Lower leg skin (tissue), 4 donors: ENCODE measurements around the gene ELMO3. TPM values are rescaled to one million over a fixed set of nuclear protein-coding genes. Genes with fewer than 3 reads are reported as not detected.
A peak's percentile ranks its signal among the peaks of the same experiment; 100 is the strongest.

Source experiments
- DNase-seq, 2 donors: peaks; one replicate each; pipeline ENCODE4 v3.0.0-alpha.2; 2019; ENCODE audit warnings: low spot score in 2 of 2
- H3K4me3 ChIP-seq: fragments of 200-600 bp; sonication (generic); 2 replicates; pipeline ENCODE4 v1.5.1; 2017; ENCODE audit warnings: mild to moderate bottlenecking, low read depth; ENCODE audit not compliant: poor library complexity, severe bottlenecking
- POLR2A ChIP-seq, 2 donors: fragments of 450-650 bp; IDR thresholded peaks; one replicate each; pipeline ENCODE4 v1.6.1; 2016 to 2017; ENCODE audit warnings: antibody characterized with exemption in 2 of 2, mild to moderate bottlenecking in 1 of 2, moderate library complexity in 1 of 2
- WGBS, 2 donors: methylation state at CpG; one replicate each; pipeline ENCODE4 v1.1.5; 2018; 5-methylcytosine and 5-hydroxymethylcytosine counted together
- intact Hi-C: fragments of 100-400 bp; cut with DNase I; formaldehyde crosslinking; loops from one replicate; pipeline ENCODE4 v1.15.0; 2023; ENCODE audit warnings: low total_unique reads
- total RNA-seq, 4 donors: library from RNA; depleted of rRNA; stranded (reverse); fragments of >200 nt; gene quantifications; one replicate each; pipeline ENCODE4 v1.1.0, GENCODE V29; 2016
- TF ChIP-seq, protein P1 (sequence below), 3 donors: fragments of 450-650 bp; IDR thresholded peaks; one replicate each; pipeline ENCODE4 v1.5.1; 2016; ENCODE audit warnings: antibody characterized with exemption in 3 of 3, mild to moderate bottlenecking in 3 of 3, moderate library complexity in 2 of 3

ELMO3 gene
- total RNA-seq, 4 donors from 2014 or later, result 37.2 to 62.2 (median 51.6) TPM

DNA sequence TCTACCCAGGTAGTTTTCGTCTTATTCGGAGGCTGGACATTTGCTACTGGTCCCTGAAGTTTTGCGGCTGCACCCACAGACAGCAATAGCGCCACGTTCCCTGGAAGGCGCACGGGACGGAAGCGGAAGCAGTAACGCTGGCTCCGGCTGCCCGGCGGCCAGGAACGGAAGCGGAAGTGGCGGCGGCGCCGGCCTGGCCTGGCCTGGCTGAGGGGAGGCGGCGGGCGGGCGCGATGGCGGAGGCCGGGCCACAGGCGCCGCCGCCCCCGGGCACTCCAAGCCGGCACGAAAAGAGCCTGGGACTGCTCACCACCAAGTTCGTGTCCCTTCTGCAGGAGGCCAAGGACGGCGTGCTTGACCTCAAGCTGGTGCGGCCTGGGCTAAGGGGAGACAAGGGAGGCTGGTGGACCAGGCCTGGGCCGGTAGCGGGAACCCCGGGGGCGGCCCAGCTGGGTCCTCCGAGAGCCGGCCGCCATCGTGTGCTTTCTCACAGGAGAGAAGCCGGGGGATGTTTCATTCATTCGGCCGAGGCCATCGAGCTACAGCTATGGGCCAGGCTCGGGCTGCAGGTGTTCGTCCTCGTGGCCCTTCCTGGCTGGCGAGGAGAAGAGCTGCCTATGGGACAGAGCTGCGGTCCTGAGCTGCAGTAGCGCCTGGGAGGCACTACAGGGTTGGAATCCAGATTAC lies 6.8 kb upstream of the ELMO3 start, which contains the start of gene E2F4:
TSS of gene E2F4 (plus strand) at position 161 of the 687 bp plus-strand sequence. CDS start at position 234, 73 bp downstream.
- DNase-seq, result peak; percentile 86 to 97
- TF ChIP-seq, protein P1, sequence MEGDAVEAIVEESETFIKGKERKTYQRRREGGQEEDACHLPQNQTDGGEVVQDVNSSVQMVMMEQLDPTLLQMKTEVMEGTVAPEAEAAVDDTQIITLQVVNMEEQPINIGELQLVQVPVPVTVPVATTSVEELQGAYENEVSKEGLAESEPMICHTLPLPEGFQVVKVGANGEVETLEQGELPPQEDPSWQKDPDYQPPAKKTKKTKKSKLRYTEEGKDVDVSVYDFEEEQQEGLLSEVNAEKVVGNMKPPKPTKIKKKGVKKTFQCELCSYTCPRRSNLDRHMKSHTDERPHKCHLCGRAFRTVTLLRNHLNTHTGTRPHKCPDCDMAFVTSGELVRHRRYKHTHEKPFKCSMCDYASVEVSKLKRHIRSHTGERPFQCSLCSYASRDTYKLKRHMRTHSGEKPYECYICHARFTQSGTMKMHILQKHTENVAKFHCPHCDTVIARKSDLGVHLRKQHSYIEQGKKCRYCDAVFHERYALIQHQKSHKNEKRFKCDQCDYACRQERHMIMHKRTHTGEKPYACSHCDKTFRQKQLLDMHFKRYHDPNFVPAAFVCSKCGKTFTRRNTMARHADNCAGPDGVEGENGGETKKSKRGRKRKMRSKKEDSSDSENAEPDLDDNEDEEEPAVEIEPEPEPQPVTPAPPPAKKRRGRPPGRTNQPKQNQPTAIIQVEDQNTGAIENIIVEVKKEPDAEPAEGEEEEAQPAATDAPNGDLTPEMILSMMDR (IDR thresholded peaks at IDR 0.05), result no peak
- no peak for TF ChIP-seq POLR2A (IDR thresholded peaks at IDR 0.05)
- intact Hi-C loops, result no loop called here
- WGBS, 2 donors, result 0% methylated on average over 24 to 31 of the region's 54 CpGs
- peak within 1 kb of the TSS; percentile 93 for H3K4me3 ChIP-seq

DNA sequence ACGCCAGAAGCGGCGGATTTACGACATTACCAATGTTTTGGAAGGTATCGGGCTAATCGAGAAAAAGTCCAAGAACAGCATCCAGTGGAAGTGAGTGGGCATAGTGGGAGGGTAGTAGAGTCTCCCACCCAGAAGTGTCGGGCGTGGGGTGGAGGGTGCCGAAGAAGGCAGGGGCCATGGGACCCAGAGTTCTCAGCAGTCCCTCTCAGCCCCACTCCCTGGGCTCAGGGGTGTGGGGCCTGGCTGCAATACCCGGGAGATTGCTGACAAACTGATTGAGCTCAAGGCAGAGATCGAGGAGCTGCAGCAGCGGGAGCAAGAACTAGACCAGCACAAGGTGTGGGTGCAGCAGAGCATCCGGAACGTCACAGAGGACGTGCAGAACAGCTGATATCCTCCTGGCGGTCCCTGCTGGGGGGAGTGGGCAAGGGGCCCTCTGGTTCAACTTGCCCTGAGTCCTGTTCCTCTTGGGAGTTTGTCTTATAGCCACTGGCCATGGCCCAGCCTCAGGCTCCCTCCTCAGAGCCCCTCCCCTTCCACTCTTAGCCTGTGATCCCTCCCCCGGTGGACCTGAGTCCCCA lies 6.1 kb upstream of the ELMO3 start:
- intact Hi-C loops, result no loop called here
- no peak for TF ChIP-seq POLR2A (IDR thresholded peaks at IDR 0.05)
- TF ChIP-seq, protein P1 (IDR thresholded peaks at IDR 0.05), result no peak
- H3K4me3 ChIP-seq, result peak overlapping the region; percentile 93
- 16 to 22% methylated on average over 17 of the region's 17 CpGs for WGBS, 2 donors
- no peak for DNase-seq

DNA sequence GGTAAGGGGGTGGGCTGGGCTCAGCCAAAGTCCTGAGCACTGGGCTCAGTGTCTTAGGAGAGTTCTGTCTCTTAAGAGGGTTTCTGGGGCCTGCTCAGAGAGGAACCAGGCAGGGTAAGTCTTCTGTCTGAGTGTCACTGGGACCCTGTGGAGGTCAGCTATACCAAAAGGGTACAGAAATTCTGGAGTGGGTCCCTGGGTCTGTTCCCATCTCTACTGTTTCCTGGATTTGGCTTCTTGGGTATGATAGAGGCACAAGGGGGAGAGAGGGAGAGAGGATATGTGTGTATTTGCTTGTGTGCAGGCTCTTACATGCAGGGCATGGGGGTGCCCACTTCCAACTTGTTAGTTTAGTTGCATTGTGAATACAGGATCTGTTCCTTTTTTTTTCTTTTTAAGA lies 5.4 kb upstream of the ELMO3 start:
- TF ChIP-seq, protein P1 (IDR thresholded peaks at IDR 0.05), result no peak
- TF ChIP-seq POLR2A (IDR thresholded peaks at IDR 0.05), result no peak
- H3K4me3 ChIP-seq, result no peak overlapping the region
- intact Hi-C loops, result no loop called here
- no peak for DNase-seq

DNA sequence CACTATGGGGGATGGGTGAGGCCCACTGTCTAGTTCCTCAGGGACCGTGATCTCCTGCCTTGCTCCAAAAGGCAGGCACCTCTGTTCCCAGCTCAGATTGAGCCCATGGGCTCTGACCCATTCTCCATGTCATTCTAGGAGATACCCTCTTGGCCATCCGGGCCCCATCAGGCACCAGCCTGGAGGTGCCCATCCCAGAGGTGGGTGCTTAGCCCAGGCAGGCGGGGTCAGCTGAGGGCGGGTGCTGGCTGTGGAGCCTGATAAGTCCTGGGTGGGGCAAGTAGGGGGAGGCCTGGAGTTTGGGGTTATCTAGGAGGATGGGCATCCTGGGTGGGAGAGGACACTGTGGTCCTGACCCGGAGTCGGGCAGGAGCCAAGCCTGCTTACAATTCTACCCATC lies 4.7 kb upstream of the ELMO3 start:
- H3K4me3 ChIP-seq, result no peak overlapping the region
- intact Hi-C loops, result no loop called here
- no peak for DNase-seq
- whole genome bisulfite sequencing, 2 donors, result 90 to 91% methylated on average over 3 to 6 of the region's 6 CpGs
- no peak for TF ChIP-seq POLR2A (IDR thresholded peaks at IDR 0.05)
- TF ChIP-seq, protein P1 (IDR thresholded peaks at IDR 0.05), result no peak

DNA sequence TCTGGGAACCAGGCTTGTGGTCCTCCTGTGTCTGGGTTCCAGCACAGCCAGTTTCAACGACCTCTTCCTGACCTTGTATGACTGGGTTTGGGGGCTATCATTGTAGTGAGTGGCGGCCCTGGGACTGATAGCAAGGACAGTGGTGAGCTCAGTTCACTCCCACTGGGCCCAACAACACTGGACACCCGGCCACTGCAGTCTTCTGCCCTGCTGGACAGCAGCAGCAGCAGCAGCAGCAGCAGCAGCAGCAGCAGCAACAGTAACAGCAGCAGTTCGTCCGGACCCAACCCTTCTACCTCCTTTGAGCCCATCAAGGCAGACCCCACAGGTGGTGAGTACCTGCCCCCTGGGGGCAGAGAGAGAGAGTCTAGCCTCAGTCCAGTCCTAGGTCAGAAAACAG lies 3.3 kb upstream of the ELMO3 start:
- no peak for DNase-seq
- no peak overlapping the region for H3K4me3 ChIP-seq
- intact Hi-C loops, result no loop called here
- no peak for TF ChIP-seq POLR2A (IDR thresholded peaks at IDR 0.05)
- TF ChIP-seq, protein P1 (IDR thresholded peaks at IDR 0.05), result no peak
- WGBS, 2 donors, result 71 to 91% methylated on average over 3 to 5 of the region's 5 CpGs
